Fibroblast of lung (primary cell): ENCODE data around the gene FECH.

Source experiments
- CTCF ChIP-seq, 2 donors: IDR thresholded peaks in 1 of 2; conservative IDR thresholded peaks in 1 of 2; 1 replicate in 1 of 2; 2 replicates in 1 of 2; pipeline ENCODE4 v1.5.1; 2011 to 2012; ENCODE audit warnings: low read length in 2 of 2, control low read depth in 1 of 2, inconsistent platforms in 1 of 2, low read depth in 1 of 2, mild to moderate bottlenecking in 1 of 2
- EZH2 ChIP-seq: IDR thresholded peaks from 2 replicates; pipeline ENCODE4 v1.5.1; 2012; ENCODE audit warnings: low read length, control low read depth, mild to moderate bottlenecking; ENCODE audit errors: missing control alignments

GRCh38 chr18:57505231-57505630 is 81.3 kb downstream of the FECH start:
- TF ChIP-seq CTCF (conservative IDR thresholded peaks at IDR 0.05 in 1 of 2, IDR thresholded peaks at IDR 0.05 in 1 of 2; ENCODE audit: low read depth in 1 of 2, low read length in 2 of 2) (no peak), EZH2 (no peak)
